Nephron (organoid): ENCODE results near the gene C1orf115.
A peak's percentile ranks its signal among the peaks of the same experiment; 100 is the strongest.

ENCODE experiments used
- H3K27ac Mint-ChIP-seq, 3 experiments: 2 replicates each; pipeline ENCODE4 v1.8.0; 2020; ENCODE audit warnings: mixed read lengths in 3 of 3, mild to moderate bottlenecking in 2 of 3, moderate library complexity in 1 of 3
- H3K27me3 Mint-ChIP-seq: 2 replicates; pipeline ENCODE4 v1.8.0; 2021; ENCODE audit warnings: low read depth, mild to moderate bottlenecking, moderate library complexity, mixed read lengths
- H3K36me3 Mint-ChIP-seq: 2 replicates; pipeline ENCODE4 v1.8.0; 2020; ENCODE audit warnings: low read depth, mixed read lengths
- H3K4me1 Mint-ChIP-seq: 2 replicates; pipeline ENCODE4 v1.8.0; 2020; ENCODE audit warnings: mixed read lengths
- H3K4me3 Mint-ChIP-seq, 3 experiments: 2 replicates each; pipeline ENCODE4 v1.8.0; 2020; ENCODE audit warnings: mild to moderate bottlenecking in 3 of 3, mixed read lengths in 3 of 3, moderate library complexity in 2 of 3
- H3K9me3 Mint-ChIP-seq: 2 replicates; pipeline ENCODE4 v1.8.0; 2020; ENCODE audit warnings: mixed read lengths
- CTCF ChIP-seq, 3 experiments: fragments of 200-600 bp; sonication (generic); IDR thresholded peaks; one replicate each; pipeline ENCODE4 v1.5.0; 2021; ENCODE audit warnings: antibody characterized with exemption in 3 of 3; ENCODE audit not compliant: unreplicated experiment in 3 of 3

Gene C1orf115

GRCh38 chr1:220747437-220748088 lies 57.4 kb downstream of the C1orf115 start:
- H3K27me3 Mint-ChIP-seq = peaks cover 5% of the 10 kb centered on the region
- no peak for TF ChIP-seq CTCF (IDR thresholded peaks at IDR 0.05; ENCODE audit: unreplicated experiment in 3 of 3)
- H3K36me3 Mint-ChIP-seq = no peaks in the 10 kb centered on the region
- H3K27ac Mint-ChIP-seq = peak overlapping the region; percentile 89 to 92 (median 92)
- H3K9me3 Mint-ChIP-seq = no peaks in the 10 kb centered on the region
- peaks cover 40% of the 10 kb centered on the region for H3K4me1 Mint-ChIP-seq
- peak overlapping the region; percentile 93 to 97 (median 95) for H3K4me3 Mint-ChIP-seq

- Mint-ChIP-seq H3K27me3 (peaks cover 5% of the 10 kb centered on the region), H3K4me3 (peak within 1 kb of the TSS; percentile 93 to 97 (median 95)), H3K9me3 (no peaks in the 10 kb centered on the region), H3K36me3 (no peaks in the 10 kb centered on the region), H3K4me1 (peaks cover 40% of the 10 kb centered on the region), H3K27ac (peak within 1 kb of the TSS; percentile 89 to 92 (median 92))
- TF ChIP-seq CTCF (IDR thresholded peaks at IDR 0.05; ENCODE audit: unreplicated experiment in 3 of 3) = no peak
Measured at GRCh38 chr1:220748089-220748934, 58.1 kb downstream of the C1orf115 start, which contains the start of gene MTARC2. Gene MTARC2 (plus strand): TSS chr1:220748322. CDS start chr1:220748532, 210 bp downstream.
